H1 (cell line): ENCODE results near the gene SLC2A13. TPM values are rescaled to one million over a fixed set of nuclear protein-coding genes. Genes with fewer than 3 reads are reported as not detected.

Experiments used
- CTCF ChIA-PET: fragments of 300-600 bp; sonication (Branson Sonifier 250); formaldehyde crosslinking; loops from one replicate; lab custom pipeline; 2021; ENCODE audit not compliant: partially characterized antibody; lab: Charles Lee
- POLR2A ChIA-PET: fragments of 300-600 bp; sonication (Branson Sonifier 250); formaldehyde crosslinking; loops from one replicate; lab custom pipeline; 2021; ENCODE audit warnings: inconsistent platforms; ENCODE audit not compliant: partially characterized antibody; lab: Charles Lee
- DNase-seq, 2 experiments: peaks; one replicate each; pipeline versions ENCODE4 v3.0.0 to v3.0.0-alpha.2; 2010 to 2022; ENCODE audit warnings: low spot score in 2 of 2, low read depth in 1 of 2, mixed read lengths in 1 of 2
- FAIRE-seq: peaks from 2 replicates; lab custom pipeline; 2011; peaks lifted over from hg19 to GRCh38; lab: Jason Lieb, UNC
- H2AFZ ChIP-seq: 2 replicates; pipeline ENCODE4 v1.8.1; 2012; ENCODE audit warnings: low read length, inconsistent platforms
- H2AK5ac ChIP-seq: 2 replicates; pipeline ENCODE4 v1.6.1; 2013; ENCODE audit warnings: low read depth, low read length
- H2BK120ac ChIP-seq: replicated peaks from 2 replicates; pipeline ENCODE3; 2013; ENCODE audit warnings: low read depth, low read length, inconsistent platforms
- H2BK12ac ChIP-seq: 2 replicates; pipeline ENCODE4 v1.6.1; 2013; ENCODE audit warnings: low read depth, low read length
- H2BK15ac ChIP-seq: 2 replicates; pipeline ENCODE4 v1.6.1; 2013; ENCODE audit warnings: low read length
- H2BK20ac ChIP-seq: 2 replicates; pipeline ENCODE4 v1.6.1; 2013; ENCODE audit warnings: low read length
- H2BK5ac ChIP-seq: 2 replicates; pipeline ENCODE4 v1.6.1; 2013; ENCODE audit warnings: low read depth, low read length
- H3K14ac ChIP-seq: 2 replicates; pipeline ENCODE4 v1.6.1; 2013; ENCODE audit warnings: inconsistent platforms; ENCODE audit not compliant: insufficient read length
- H3K18ac ChIP-seq: 2 replicates; pipeline ENCODE4 v1.6.1; 2013; ENCODE audit warnings: low read length; ENCODE audit errors: extremely low read depth
- H3K23ac ChIP-seq: 2 replicates; pipeline ENCODE4 v1.6.1; 2013; ENCODE audit warnings: inconsistent platforms; ENCODE audit not compliant: insufficient read length
- H3K23me2 ChIP-seq: 2 replicates; pipeline ENCODE4 v1.6.1; 2013; ENCODE audit warnings: low read depth, low read length
- H3K27ac ChIP-seq: 2 replicates; pipeline ENCODE4 v1.6.1; 2011; ENCODE audit warnings: low read depth, low read length, inconsistent platforms
- H3K27me3 ChIP-seq, 4 experiments: replicated peaks in 1 of 4; 1 replicate in 1 of 4; 2 replicates in 3 of 4; pipeline versions ENCODE4 v1.6.1 to v1.8.1; 2011 to 2013; ENCODE audit warnings: low read length in 3 of 4, mild to moderate bottlenecking in 3 of 4, inconsistent platforms in 2 of 4, mixed read lengths in 2 of 4, moderate library complexity in 1 of 4; ENCODE audit not compliant: control insufficient read depth in 3 of 4, insufficient read depth in 3 of 4; ENCODE audit errors: extremely low read depth in 1 of 4
- H3K36me3 ChIP-seq, 4 experiments: 2 replicates each; pipeline versions ENCODE4 v1.6.1 to v1.8.1; 2011 to 2013; ENCODE audit warnings: mild to moderate bottlenecking in 4 of 4, low read length in 3 of 4, moderate library complexity in 2 of 4, control low read depth in 1 of 4, inconsistent platforms in 1 of 4; ENCODE audit not compliant: insufficient read depth in 4 of 4, control insufficient read depth in 2 of 4
- H3K4ac ChIP-seq: replicated peaks from 2 replicates; pipeline ENCODE3; 2013; ENCODE audit warnings: low read length, low read depth, mixed read lengths, inconsistent platforms; ENCODE audit not compliant: insufficient read length
- H3K4me1 ChIP-seq, 4 experiments: replicated peaks in 1 of 4; 1 replicate in 1 of 4; 2 replicates in 3 of 4; pipeline versions ENCODE4 v1.6.1 to v1.8.1; 2011 to 2013; ENCODE audit warnings: low read length in 3 of 4, inconsistent platforms in 2 of 4, mixed read lengths in 1 of 4; ENCODE audit not compliant: insufficient read depth in 4 of 4, control insufficient read depth in 3 of 4
- H3K4me2 ChIP-seq, 2 experiments: 2 replicates each; pipeline versions ENCODE4 v1.6.1 to v1.8.1; 2011 to 2013; ENCODE audit warnings: low read depth in 2 of 2, low read length in 2 of 2, control low read depth in 1 of 2, inconsistent platforms in 1 of 2, mild to moderate bottlenecking in 1 of 2; ENCODE audit not compliant: insufficient read depth in 1 of 2
- H3K4me3 ChIP-seq, 4 experiments: fragments of 200-600, 300-600 bp in 1 of 4; sonication (generic), shearing (Covaris generic), sonication (Bioruptor Twin) in 1 of 4; 2 replicates each; pipeline versions ENCODE4 v1.5.1 to v1.8.1; 2011 to 2016; ENCODE audit warnings: low read length in 4 of 4, low read depth in 3 of 4, control low read depth in 2 of 4, inconsistent platforms in 2 of 4, mild to moderate bottlenecking in 2 of 4, mixed read lengths in 1 of 4, moderate library complexity in 1 of 4; ENCODE audit not compliant: insufficient read depth in 2 of 4; ENCODE audit errors: extremely low read depth in 1 of 4
- H3K56ac ChIP-seq: replicated peaks from 2 replicates; pipeline ENCODE3; 2013; ENCODE audit warnings: low read depth, mild to moderate bottlenecking, mixed read lengths, low read length, inconsistent platforms; ENCODE audit not compliant: insufficient read length
- H3K79me1 ChIP-seq: 2 replicates; pipeline ENCODE4 v1.6.1; 2013; ENCODE audit warnings: low read depth, low read length, control low read depth
- H3K79me2 ChIP-seq, 2 experiments: 2 replicates each; pipeline versions ENCODE4 v1.6.1 to v1.8.1; 2012 to 2013; ENCODE audit warnings: low read length in 2 of 2, mild to moderate bottlenecking in 2 of 2, inconsistent platforms in 1 of 2; ENCODE audit not compliant: insufficient read depth in 2 of 2, control insufficient read depth in 1 of 2
- H3K9ac ChIP-seq, 4 experiments: replicated peaks in 1 of 4; 1 replicate in 1 of 4; 2 replicates in 3 of 4; pipeline versions ENCODE4 v1.6.1 to v1.8.1; 2011 to 2013; ENCODE audit warnings: low read depth in 3 of 4, low read length in 3 of 4, control low read depth in 2 of 4, mild to moderate bottlenecking in 2 of 4, moderate library complexity in 2 of 4, inconsistent platforms in 1 of 4; ENCODE audit errors: extremely low read depth in 1 of 4
- H3K9me3 ChIP-seq, 2 experiments: 2 replicates each; pipeline versions ENCODE4 v1.6.1 to v1.8.1; 2012 to 2013; ENCODE audit warnings: mild to moderate bottlenecking in 2 of 2, moderate library complexity in 2 of 2, control low read depth in 1 of 2, inconsistent platforms in 1 of 2, low read depth in 1 of 2, low read length in 1 of 2, mixed read lengths in 1 of 2; ENCODE audit not compliant: insufficient read depth in 2 of 2
- H4K20me1 ChIP-seq, 2 experiments: replicated peaks in 1 of 2; 2 replicates each; pipeline versions ENCODE3 to v1.8.1; 2011 to 2013; ENCODE audit warnings: inconsistent platforms in 2 of 2, low read length in 2 of 2, mild to moderate bottlenecking in 1 of 2; ENCODE audit not compliant: insufficient read depth in 2 of 2, control insufficient read depth in 1 of 2
- H4K5ac ChIP-seq: 2 replicates; pipeline ENCODE4 v1.6.1; 2013; ENCODE audit warnings: low read length, low read depth, mixed read lengths, inconsistent platforms; ENCODE audit not compliant: insufficient read length
- H4K8ac ChIP-seq: 2 replicates; pipeline ENCODE4 v1.8.0; 2013; ENCODE audit warnings: mild to moderate bottlenecking, moderate library complexity, low read length, inconsistent platforms; ENCODE audit not compliant: insufficient read depth; ENCODE audit errors: extremely low read depth
- H4K91ac ChIP-seq: replicated peaks from 2 replicates; pipeline ENCODE3; 2013; ENCODE audit warnings: low read length, mixed read lengths, inconsistent platforms; ENCODE audit not compliant: insufficient read length
- HDAC2 ChIP-seq, 2 experiments: fragments of 300-600 bp in 1 of 2; sonication (generic) in 1 of 2; IDR thresholded peaks; 2 replicates each; pipeline ENCODE4 v1.6.1; 2011 to 2012; ENCODE audit warnings: low read depth in 2 of 2, low read length in 2 of 2, mild to moderate bottlenecking in 2 of 2, moderate library complexity in 2 of 2, borderline replicate concordance in 1 of 2, inconsistent platforms in 1 of 2
- WGBS, 2 experiments: shearing (Covaris generic) in 1 of 2; methylation state at CpG; one replicate each; pipeline versions ENCODE4 v1.1.6 to v1.1.7; 2013 to 2015; ENCODE audit warnings: low lambda C conversion rate in 2 of 2, mixed read lengths in 2 of 2, inconsistent platforms in 1 of 2, low coverage in 1 of 2, missing lambda C conversion rate in 1 of 2; ENCODE audit not compliant: insufficient replicate concordance in 2 of 2, insufficient coverage in 1 of 2, insufficient read length in 1 of 2; ENCODE audit errors: extremely low coverage in 1 of 2, missing lambda C conversion rate in 1 of 2; 5-methylcytosine and 5-hydroxymethylcytosine counted together
- polyA plus RNA-seq, 7 experiments: library from polyadenylated mRNA; depleted of rRNA in 3 of 7; stranded (reverse) in 5 of 7; unstranded in 2 of 7; fragments of >200 nt in 5 of 7; fragments of 200-250 nt in 2 of 7; gene quantifications; 1 replicate in 5 of 7; 2 replicates in 1 of 7; 4 replicates in 1 of 7; pipeline versions ENCODE4 v1.2.1 to v1.2.3, GENCODE V29; 2011 to 2013; ENCODE audit warnings: missing spikeins in 2 of 7, mixed read lengths in 2 of 7
- total RNA-seq: library from RNA; stranded (reverse); fragmentation: NEBNext Ultra II Directional; extraction: Animal tissue kit (Norgen Biotek cat#: 25700); gene quantifications from 2 replicates; pipeline ENCODE4 v1.2.1, GENCODE V29; 2021

The SLC2A13 gene
- total and polyA plus RNA-seq, 2 of the 8 experiments (the other 6 are each of a cell fraction or from before 2014, with no cell fraction given): 2.8 to 9.6 TPM

DNA sequence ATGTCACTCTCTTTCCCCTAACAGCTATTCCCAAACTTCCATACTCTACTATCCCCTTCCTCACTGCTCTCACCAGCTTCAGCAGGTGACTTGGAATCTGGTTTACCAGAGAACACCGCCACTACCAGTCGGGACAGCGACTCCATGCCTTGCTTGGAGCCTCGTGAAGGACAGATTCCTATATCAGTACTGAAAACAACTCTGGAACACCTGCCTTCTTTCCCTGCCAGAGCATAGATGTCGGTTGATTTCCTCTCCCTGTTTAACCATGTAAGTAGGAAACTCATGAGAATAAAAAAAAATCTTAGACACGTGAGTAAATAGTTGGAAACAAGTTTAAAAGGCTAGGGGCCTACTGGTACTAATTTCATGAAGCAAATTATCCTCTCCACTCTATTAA lies 266.8 kb downstream of the SLC2A13 start:
- FAIRE-seq (no peak), DNase-seq (no peak)
- no peaks in the 10 kb centered on the region for H3K9me3 ChIP-seq
- no peak overlapping the region for H3K4ac ChIP-seq
- H3K9ac ChIP-seq: no peak overlapping the region
- H3K79me2 ChIP-seq: no peaks in the 10 kb centered on the region
- no peak overlapping the region for H2BK120ac ChIP-seq
- H3K79me1 ChIP-seq: no peaks in the 10 kb centered on the region
- POLR2A ChIA-PET: no interaction called here
- no peak overlapping the region for H2AFZ ChIP-seq
- no peak overlapping the region for H2BK20ac ChIP-seq
- no peak overlapping the region for H3K18ac ChIP-seq
- CTCF ChIA-PET: no interaction called here
- no peaks in the 10 kb centered on the region for H4K20me1 ChIP-seq
- no peak overlapping the region for H4K8ac ChIP-seq
- H4K5ac ChIP-seq: no peak overlapping the region
- no peak overlapping the region for H3K27ac ChIP-seq
- no peak overlapping the region for H3K14ac ChIP-seq
- H3K4me2 ChIP-seq: no peak overlapping the region
- no peak overlapping the region for H4K91ac ChIP-seq
- no peaks in the 10 kb centered on the region for H3K27me3 ChIP-seq
- no peak overlapping the region for H2BK5ac ChIP-seq
- no peak overlapping the region for H2AK5ac ChIP-seq
- no peaks in the 10 kb centered on the region for H3K36me3 ChIP-seq
- no peak overlapping the region for H3K4me3 ChIP-seq
- no peak overlapping the region for H3K56ac ChIP-seq
- no peaks in the 10 kb centered on the region for H3K4me1 ChIP-seq
- H3K23me2 ChIP-seq: no peaks in the 10 kb centered on the region
- WGBS, 2 experiments: 93% methylated on average over 6 of the region's 6 CpGs; no CpG with 5 or more reads in 1 of the 2 experiments
- H2BK12ac ChIP-seq: no peak overlapping the region
- no peak overlapping the region for H3K23ac ChIP-seq
- no peak overlapping the region for H2BK15ac ChIP-seq
- TF ChIP-seq HDAC2 (IDR thresholded peaks at IDR 0.05; ENCODE audit: borderline replicate concordance in 1 of 2, low read depth in 2 of 2, low read length in 2 of 2): no peak
